H1 (cell line): ENCODE measurements around the gene MNAT1. TPM values are rescaled to one million over a fixed set of nuclear protein-coding genes. Genes with fewer than 3 reads are reported as not detected.

Experiments
- CTCF ChIA-PET: fragments of 300-600 bp; sonication (Branson Sonifier 250); formaldehyde crosslinking; loops from one replicate; lab custom pipeline; 2021; ENCODE audit not compliant: partially characterized antibody; lab: Charles Lee
- POLR2A ChIA-PET: fragments of 300-600 bp; sonication (Branson Sonifier 250); formaldehyde crosslinking; loops from one replicate; lab custom pipeline; 2021; ENCODE audit warnings: inconsistent platforms; ENCODE audit not compliant: partially characterized antibody; lab: Charles Lee
- DNase-seq, 2 experiments: peaks; one replicate each; pipeline versions ENCODE4 v3.0.0 to v3.0.0-alpha.2; 2010 to 2022; ENCODE audit warnings: low spot score in 2 of 2, low read depth in 1 of 2, mixed read lengths in 1 of 2
- FAIRE-seq: peaks from 2 replicates; lab custom pipeline; 2011; peaks lifted over from hg19 to GRCh38; lab: Jason Lieb, UNC
- H2AFZ ChIP-seq: 2 replicates; pipeline ENCODE4 v1.8.1; 2012; ENCODE audit warnings: low read length, inconsistent platforms
- H2AK5ac ChIP-seq: 2 replicates; pipeline ENCODE4 v1.6.1; 2013; ENCODE audit warnings: low read depth, low read length
- H2BK120ac ChIP-seq: replicated peaks from 2 replicates; pipeline ENCODE3; 2013; ENCODE audit warnings: low read depth, low read length, inconsistent platforms
- H2BK12ac ChIP-seq: 2 replicates; pipeline ENCODE4 v1.6.1; 2013; ENCODE audit warnings: low read depth, low read length
- H2BK15ac ChIP-seq: 2 replicates; pipeline ENCODE4 v1.6.1; 2013; ENCODE audit warnings: low read length
- H2BK20ac ChIP-seq: 2 replicates; pipeline ENCODE4 v1.6.1; 2013; ENCODE audit warnings: low read length
- H2BK5ac ChIP-seq: 2 replicates; pipeline ENCODE4 v1.6.1; 2013; ENCODE audit warnings: low read depth, low read length
- H3K14ac ChIP-seq: 2 replicates; pipeline ENCODE4 v1.6.1; 2013; ENCODE audit warnings: inconsistent platforms; ENCODE audit not compliant: insufficient read length
- H3K18ac ChIP-seq: 2 replicates; pipeline ENCODE4 v1.6.1; 2013; ENCODE audit warnings: low read length; ENCODE audit errors: extremely low read depth
- H3K23ac ChIP-seq: 2 replicates; pipeline ENCODE4 v1.6.1; 2013; ENCODE audit warnings: inconsistent platforms; ENCODE audit not compliant: insufficient read length
- H3K23me2 ChIP-seq: 2 replicates; pipeline ENCODE4 v1.6.1; 2013; ENCODE audit warnings: low read depth, low read length
- H3K27ac ChIP-seq: 2 replicates; pipeline ENCODE4 v1.6.1; 2011; ENCODE audit warnings: low read depth, low read length, inconsistent platforms
- H3K27me3 ChIP-seq, 4 experiments: replicated peaks in 1 of 4; 1 replicate in 1 of 4; 2 replicates in 3 of 4; pipeline versions ENCODE4 v1.6.1 to v1.8.1; 2011 to 2013; ENCODE audit warnings: low read length in 3 of 4, mild to moderate bottlenecking in 3 of 4, inconsistent platforms in 2 of 4, mixed read lengths in 2 of 4, moderate library complexity in 1 of 4; ENCODE audit not compliant: control insufficient read depth in 3 of 4, insufficient read depth in 3 of 4; ENCODE audit errors: extremely low read depth in 1 of 4
- H3K36me3 ChIP-seq, 4 experiments: 2 replicates each; pipeline versions ENCODE4 v1.6.1 to v1.8.1; 2011 to 2013; ENCODE audit warnings: mild to moderate bottlenecking in 4 of 4, low read length in 3 of 4, moderate library complexity in 2 of 4, control low read depth in 1 of 4, inconsistent platforms in 1 of 4; ENCODE audit not compliant: insufficient read depth in 4 of 4, control insufficient read depth in 2 of 4
- H3K4ac ChIP-seq: replicated peaks from 2 replicates; pipeline ENCODE3; 2013; ENCODE audit warnings: low read length, low read depth, mixed read lengths, inconsistent platforms; ENCODE audit not compliant: insufficient read length
- H3K4me1 ChIP-seq, 4 experiments: replicated peaks in 1 of 4; 1 replicate in 1 of 4; 2 replicates in 3 of 4; pipeline versions ENCODE4 v1.6.1 to v1.8.1; 2011 to 2013; ENCODE audit warnings: low read length in 3 of 4, inconsistent platforms in 2 of 4, mixed read lengths in 1 of 4; ENCODE audit not compliant: insufficient read depth in 4 of 4, control insufficient read depth in 3 of 4
- H3K4me2 ChIP-seq, 2 experiments: 2 replicates each; pipeline versions ENCODE4 v1.6.1 to v1.8.1; 2011 to 2013; ENCODE audit warnings: low read depth in 2 of 2, low read length in 2 of 2, control low read depth in 1 of 2, inconsistent platforms in 1 of 2, mild to moderate bottlenecking in 1 of 2; ENCODE audit not compliant: insufficient read depth in 1 of 2
- H3K4me3 ChIP-seq, 4 experiments: fragments of 200-600, 300-600 bp in 1 of 4; sonication (generic), shearing (Covaris generic), sonication (Bioruptor Twin) in 1 of 4; 2 replicates each; pipeline versions ENCODE4 v1.5.1 to v1.8.1; 2011 to 2016; ENCODE audit warnings: low read length in 4 of 4, low read depth in 3 of 4, control low read depth in 2 of 4, inconsistent platforms in 2 of 4, mild to moderate bottlenecking in 2 of 4, mixed read lengths in 1 of 4, moderate library complexity in 1 of 4; ENCODE audit not compliant: insufficient read depth in 2 of 4; ENCODE audit errors: extremely low read depth in 1 of 4
- H3K56ac ChIP-seq: replicated peaks from 2 replicates; pipeline ENCODE3; 2013; ENCODE audit warnings: low read depth, mild to moderate bottlenecking, mixed read lengths, low read length, inconsistent platforms; ENCODE audit not compliant: insufficient read length
- H3K79me1 ChIP-seq: 2 replicates; pipeline ENCODE4 v1.6.1; 2013; ENCODE audit warnings: low read depth, low read length, control low read depth
- H3K79me2 ChIP-seq, 2 experiments: 2 replicates each; pipeline versions ENCODE4 v1.6.1 to v1.8.1; 2012 to 2013; ENCODE audit warnings: low read length in 2 of 2, mild to moderate bottlenecking in 2 of 2, inconsistent platforms in 1 of 2; ENCODE audit not compliant: insufficient read depth in 2 of 2, control insufficient read depth in 1 of 2
- H3K9ac ChIP-seq, 4 experiments: replicated peaks in 1 of 4; 1 replicate in 1 of 4; 2 replicates in 3 of 4; pipeline versions ENCODE4 v1.6.1 to v1.8.1; 2011 to 2013; ENCODE audit warnings: low read depth in 3 of 4, low read length in 3 of 4, control low read depth in 2 of 4, mild to moderate bottlenecking in 2 of 4, moderate library complexity in 2 of 4, inconsistent platforms in 1 of 4; ENCODE audit errors: extremely low read depth in 1 of 4
- H3K9me3 ChIP-seq, 2 experiments: 2 replicates each; pipeline versions ENCODE4 v1.6.1 to v1.8.1; 2012 to 2013; ENCODE audit warnings: mild to moderate bottlenecking in 2 of 2, moderate library complexity in 2 of 2, control low read depth in 1 of 2, inconsistent platforms in 1 of 2, low read depth in 1 of 2, low read length in 1 of 2, mixed read lengths in 1 of 2; ENCODE audit not compliant: insufficient read depth in 2 of 2
- H4K20me1 ChIP-seq, 2 experiments: replicated peaks in 1 of 2; 2 replicates each; pipeline versions ENCODE3 to v1.8.1; 2011 to 2013; ENCODE audit warnings: inconsistent platforms in 2 of 2, low read length in 2 of 2, mild to moderate bottlenecking in 1 of 2; ENCODE audit not compliant: insufficient read depth in 2 of 2, control insufficient read depth in 1 of 2
- H4K5ac ChIP-seq: 2 replicates; pipeline ENCODE4 v1.6.1; 2013; ENCODE audit warnings: low read length, low read depth, mixed read lengths, inconsistent platforms; ENCODE audit not compliant: insufficient read length
- H4K8ac ChIP-seq: 2 replicates; pipeline ENCODE4 v1.8.0; 2013; ENCODE audit warnings: mild to moderate bottlenecking, moderate library complexity, low read length, inconsistent platforms; ENCODE audit not compliant: insufficient read depth; ENCODE audit errors: extremely low read depth
- H4K91ac ChIP-seq: replicated peaks from 2 replicates; pipeline ENCODE3; 2013; ENCODE audit warnings: low read length, mixed read lengths, inconsistent platforms; ENCODE audit not compliant: insufficient read length
- ATF3 ChIP-seq: IDR thresholded peaks from 2 replicates; pipeline ENCODE4 v1.6.1; 2011; ENCODE audit warnings: low read depth, mild to moderate bottlenecking, low read length; ENCODE audit not compliant: insufficient read depth
- BACH1 ChIP-seq: IDR thresholded peaks from 2 replicates; pipeline ENCODE4 v1.6.1; 2012; ENCODE audit warnings: low read length, improper control_type of control experiment
- CHD1 ChIP-seq: IDR thresholded peaks from 2 replicates; pipeline ENCODE4 v1.6.1; 2012; ENCODE audit warnings: low read depth, low read length, improper control_type of control experiment
- EZH2 ChIP-seq: fragments of 200-600 bp; sonication (generic); IDR thresholded peaks from 2 replicates; pipeline ENCODE4 v1.7.1; 2012; ENCODE audit warnings: low read depth, mild to moderate bottlenecking, moderate library complexity, low read length, inconsistent platforms; ENCODE audit not compliant: severe bottlenecking
- GABPA ChIP-seq: IDR thresholded peaks from 2 replicates; pipeline ENCODE4 v1.6.1; 2011; ENCODE audit warnings: mild to moderate bottlenecking, low read length, moderate library complexity, borderline replicate concordance; ENCODE audit not compliant: insufficient read depth
- HDAC2 ChIP-seq, 2 experiments: fragments of 300-600 bp in 1 of 2; sonication (generic) in 1 of 2; IDR thresholded peaks; 2 replicates each; pipeline ENCODE4 v1.6.1; 2011 to 2012; ENCODE audit warnings: low read depth in 2 of 2, low read length in 2 of 2, mild to moderate bottlenecking in 2 of 2, moderate library complexity in 2 of 2, borderline replicate concordance in 1 of 2, inconsistent platforms in 1 of 2
- JUN ChIP-seq: IDR thresholded peaks from 2 replicates; pipeline ENCODE4 v1.6.1; 2011; ENCODE audit warnings: low read depth, mild to moderate bottlenecking, improper control_type of control experiment, low read length
- KDM5A ChIP-seq: fragments of 200-600 bp; IDR thresholded peaks from 2 replicates; pipeline ENCODE4 v1.7.1; 2012; ENCODE audit warnings: mild to moderate bottlenecking, low read length, inconsistent platforms, mixed read lengths
- SIN3A ChIP-seq, 2 experiments: IDR thresholded peaks in 1 of 2; conservative IDR thresholded peaks in 1 of 2; 2 replicates each; pipeline ENCODE4 v1.6.1; 2011 to 2012; ENCODE audit warnings: low read length in 2 of 2, improper control_type of control experiment in 1 of 2, low read depth in 1 of 2, mild to moderate bottlenecking in 1 of 2
- SP4 ChIP-seq: IDR thresholded peaks from 2 replicates; pipeline ENCODE4 v1.6.1; 2012; ENCODE audit warnings: low read length, inconsistent platforms
- SRF ChIP-seq: IDR thresholded peaks from 2 replicates; pipeline ENCODE4 v1.6.1; 2011; ENCODE audit warnings: mild to moderate bottlenecking, low read depth, low read length, moderate library complexity
- WGBS, 2 experiments: shearing (Covaris generic) in 1 of 2; methylation state at CpG; one replicate each; pipeline versions ENCODE4 v1.1.6 to v1.1.7; 2013 to 2015; ENCODE audit warnings: low lambda C conversion rate in 2 of 2, mixed read lengths in 2 of 2, inconsistent platforms in 1 of 2, low coverage in 1 of 2, missing lambda C conversion rate in 1 of 2; ENCODE audit not compliant: insufficient replicate concordance in 2 of 2, insufficient coverage in 1 of 2, insufficient read length in 1 of 2; ENCODE audit errors: extremely low coverage in 1 of 2, missing lambda C conversion rate in 1 of 2; 5-methylcytosine and 5-hydroxymethylcytosine counted together
- polyA plus RNA-seq, 7 experiments: library from polyadenylated mRNA; depleted of rRNA in 3 of 7; stranded (reverse) in 5 of 7; unstranded in 2 of 7; fragments of >200 nt in 5 of 7; fragments of 200-250 nt in 2 of 7; gene quantifications; 1 replicate in 5 of 7; 2 replicates in 1 of 7; 4 replicates in 1 of 7; pipeline versions ENCODE4 v1.2.1 to v1.2.3, GENCODE V29; 2011 to 2013; ENCODE audit warnings: missing spikeins in 2 of 7, mixed read lengths in 2 of 7
- total RNA-seq: library from RNA; stranded (reverse); fragmentation: NEBNext Ultra II Directional; extraction: Animal tissue kit (Norgen Biotek cat#: 25700); gene quantifications from 2 replicates; pipeline ENCODE4 v1.2.1, GENCODE V29; 2021

The MNAT1 gene
- total and polyA plus RNA-seq, 2 of the 8 experiments (the other 6 are each of a cell fraction or from before 2014, with no cell fraction given) = 34.7 to 52.1 TPM

GRCh38 chr14:60951776-60952435, 217.3 kb downstream of the MNAT1 start:
- WGBS, 2 experiments = 62% methylated on average over 3 of the region's 3 CpGs; no CpG with 5 or more reads in 1 of the 2 experiments
- TF ChIP-seq EZH2 (no peak), SRF (no peak), ATF3 (no peak), HDAC2 (IDR thresholded peaks at IDR 0.05; ENCODE audit: borderline replicate concordance in 1 of 2, low read depth in 2 of 2, low read length in 2 of 2) (no peak), SIN3A (conservative IDR thresholded peaks at IDR 0.05 in 1 of 2, IDR thresholded peaks at IDR 0.05 in 1 of 2; ENCODE audit: low read depth in 1 of 2, low read length in 2 of 2) (no peak), GABPA (no peak), CHD1 (no peak), BACH1 (no peak), SP4 (no peak), KDM5A (no peak), JUN (no peak)

More at GRCh38 chr14:60951776-60952435, 217.3 kb downstream of the MNAT1 start:
- Histone ChIP-seq H3K4me2 (no peak overlapping the region), H2AK5ac (no peak overlapping the region), H4K8ac (no peak overlapping the region), H2BK12ac (no peak overlapping the region), H4K5ac (no peak overlapping the region), H3K4me3 (no peak overlapping the region), H3K23ac (no peak overlapping the region), H4K20me1 (no peaks in the 10 kb centered on the region), H3K79me1 (no peaks in the 10 kb centered on the region), H3K23me2 (no peaks in the 10 kb centered on the region), H2AFZ (no peak overlapping the region), H3K27me3 (no peaks in the 10 kb centered on the region), H2BK20ac (no peak overlapping the region), H3K36me3 (no peaks in the 10 kb centered on the region; a peak in 1 of 8 replicates), H2BK15ac (no peak overlapping the region), H3K18ac (no peak overlapping the region), H3K4ac (no peak overlapping the region), H3K27ac (no peak overlapping the region), H3K9me3 (peaks cover 0 to 6% of the 10 kb centered on the region in 2 experiments; a peak in 1 of 4 replicates), H3K56ac (no peak overlapping the region), H3K4me1 (no peaks in the 10 kb centered on the region), H2BK120ac (no peak overlapping the region), H2BK5ac (no peak overlapping the region), H3K9ac (no peak overlapping the region), H4K91ac (no peak overlapping the region), H3K14ac (no peak overlapping the region), H3K79me2 (no peaks in the 10 kb centered on the region)
- ChIA-PET POLR2A (interaction anchor here (0.7 to 1.4 kb wide), 2 partner anchors 29 to 261 kb away, joined by 3 to 6 read pairs; partner anchors contain the start of genes SLC38A6 and TRMT5), CTCF (no interaction called here)
- no peak for FAIRE-seq
- no peak for DNase-seq
